ENCODE results near the gene RLN3. TPM values are rescaled to one million over a fixed set of nuclear protein-coding genes. Genes with fewer than 3 reads are reported as not detected.

Gene RLN3
- polyA plus RNA-seq, 1 donor (not counting 4 experiments of a cell fraction or from before 2014, with no cell fraction given), result not detected

GRCh38 chr19:13982773-13983172, 45.2 kb upstream of the RLN3 start:
- Histone ChIP-seq H3K4me1 (ENCODE audit: control insufficient read depth, extremely low read depth, insufficient read depth, low read length) (peaks cover 11% of the 10 kb centered on the region), H3K27ac (ENCODE audit: control insufficient read depth, insufficient read depth, low read length) (no peak overlapping the region), H3K4me2 (ENCODE audit: control insufficient read depth, extremely low read depth, insufficient read depth, low read depth, low read length) (no peak overlapping the region), H3K79me2 (ENCODE audit: control insufficient read depth, insufficient read depth, low read length) (no peaks in the 10 kb centered on the region), H3K9me1 (ENCODE audit: control insufficient read depth, extremely low read depth, insufficient read depth, low read length) (no peaks in the 10 kb centered on the region), H4K20me1 (ENCODE audit: control insufficient read depth, extremely low read depth, insufficient read depth, low read length) (no peaks in the 10 kb centered on the region), H2AFZ (ENCODE audit: control insufficient read depth, low read length) (no peak overlapping the region), H3K4me3 (ENCODE audit: control insufficient read depth in 2 of 3, extremely low read depth in 1 of 3, insufficient read depth in 2 of 3, low read depth in 1 of 3, low read length in 3 of 3) (no peak overlapping the region), H3K27me3 (ENCODE audit: control insufficient read depth, extremely low read depth, insufficient read depth, low read length) (no peaks in the 10 kb centered on the region), H3K9ac (ENCODE audit: control insufficient read depth, extremely low read depth, insufficient read depth, low read length) (no peak overlapping the region), H3K9me3 (ENCODE audit: control insufficient read depth, low read depth, low read length) (no peaks in the 10 kb centered on the region), H3K36me3 (ENCODE audit: control insufficient read depth in 2 of 2, extremely low read depth in 1 of 2, insufficient read depth in 2 of 2, low read length in 2 of 2) (peaks cover 5 to 6% of the 10 kb centered on the region in 2 experiments)
- DNase-seq (ENCODE audit: low read depth, low spot score) (no peak), FAIRE-seq (no peak)
- dilution Hi-C loops (cut with MboI; ENCODE audit: extremely low pct_ligation_motif_present, low sequenced_read_pairs), result no loop called here
- TF ChIP-seq CTCF (optimal IDR thresholded peaks at IDR 0.05 in 1 of 3, IDR thresholded peaks at IDR 0.05 in 1 of 3, conservative IDR thresholded peaks at IDR 0.05 in 1 of 3; ENCODE audit: extremely low read depth in 1 of 3, insufficient read depth in 2 of 3, low read length in 3 of 3), result no peak
- TF ChIP-seq EZH2 (IDR thresholded peaks at IDR 0.05; ENCODE audit: low read length), result no peak

GRCh38 chr19:13983213-13983889, 44.6 kb upstream of the RLN3 start:
- Histone ChIP-seq H3K9me1 (ENCODE audit: control insufficient read depth, extremely low read depth, insufficient read depth, low read length) (no peaks in the 10 kb centered on the region), H3K4me2 (ENCODE audit: control insufficient read depth, extremely low read depth, insufficient read depth, low read depth, low read length) (no peak overlapping the region), H3K27me3 (ENCODE audit: control insufficient read depth, extremely low read depth, insufficient read depth, low read length) (no peaks in the 10 kb centered on the region), H3K36me3 (ENCODE audit: control insufficient read depth in 2 of 2, extremely low read depth in 1 of 2, insufficient read depth in 2 of 2, low read length in 2 of 2) (peaks cover 5 to 8% of the 10 kb centered on the region in 2 experiments), H3K27ac (ENCODE audit: control insufficient read depth, insufficient read depth, low read length) (no peak overlapping the region), H3K4me1 (ENCODE audit: control insufficient read depth, extremely low read depth, insufficient read depth, low read length) (peaks cover 11% of the 10 kb centered on the region), H3K9ac (ENCODE audit: control insufficient read depth, extremely low read depth, insufficient read depth, low read length) (no peak overlapping the region), H2AFZ (ENCODE audit: control insufficient read depth, low read length) (no peak overlapping the region), H3K9me3 (ENCODE audit: control insufficient read depth, low read depth, low read length) (no peaks in the 10 kb centered on the region), H3K4me3 (ENCODE audit: control insufficient read depth in 2 of 3, extremely low read depth in 1 of 3, insufficient read depth in 2 of 3, low read depth in 1 of 3, low read length in 3 of 3) (no peak overlapping the region), H3K79me2 (ENCODE audit: control insufficient read depth, insufficient read depth, low read length) (no peaks in the 10 kb centered on the region), H4K20me1 (ENCODE audit: control insufficient read depth, extremely low read depth, insufficient read depth, low read length) (no peaks in the 10 kb centered on the region)
- DNase-seq (ENCODE audit: low read depth, low spot score), result no peak
- no peak for FAIRE-seq
- TF ChIP-seq CTCF (optimal IDR thresholded peaks at IDR 0.05 in 1 of 3, IDR thresholded peaks at IDR 0.05 in 1 of 3, conservative IDR thresholded peaks at IDR 0.05 in 1 of 3; ENCODE audit: extremely low read depth in 1 of 3, insufficient read depth in 2 of 3, low read length in 3 of 3), result no peak
- TF ChIP-seq EZH2 (IDR thresholded peaks at IDR 0.05; ENCODE audit: low read length), result no peak
- dilution Hi-C loops (cut with MboI; ENCODE audit: extremely low pct_ligation_motif_present, low sequenced_read_pairs), result no loop called here

Measured in keratinocyte (primary cell).